Measurements from ENCODE around the gene FRY.

The FRY gene

DNA sequence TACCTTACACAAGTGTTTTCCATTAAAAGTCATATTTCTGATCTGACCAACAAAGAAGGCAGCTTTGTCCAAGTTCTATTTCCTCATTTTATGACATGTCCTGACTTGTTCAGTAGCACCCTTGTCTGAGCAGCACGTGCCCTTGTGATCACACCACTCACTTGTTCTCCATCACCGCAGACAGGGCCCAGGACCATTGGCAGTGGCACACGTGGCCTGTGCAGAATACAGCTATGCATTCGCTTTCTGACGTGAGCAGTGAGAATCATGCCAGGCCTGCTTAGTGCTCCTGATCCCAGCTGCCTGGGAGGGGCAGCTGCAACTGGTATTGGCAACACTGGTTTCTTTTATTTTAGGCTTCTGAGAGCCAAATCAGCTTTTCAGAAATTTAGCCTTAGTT is 134.2 kb downstream of the FRY start:
- no peak for DNase-seq (ENCODE audit: low spot score)
- FAIRE-seq, result no peak

DNA sequence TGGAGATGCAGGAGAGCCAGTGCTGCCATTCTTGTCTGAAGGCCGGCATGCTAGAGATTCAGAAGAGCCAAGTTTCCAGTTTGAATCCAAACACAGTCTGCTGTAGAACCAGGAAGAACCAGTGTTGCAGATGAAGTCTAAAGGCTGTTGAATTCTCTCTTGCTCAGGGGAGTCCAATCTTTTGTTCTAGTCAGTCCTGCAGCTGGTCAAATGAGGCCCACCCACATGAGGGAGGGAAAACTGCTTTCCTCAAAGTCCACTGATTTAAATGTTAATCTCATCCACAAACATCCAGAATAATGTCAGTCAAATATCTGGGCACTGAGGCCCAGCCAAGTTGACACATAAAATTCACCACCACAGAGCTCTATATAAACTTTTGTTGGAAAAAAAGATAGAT is 136.6 kb downstream of the FRY start:
- no peak for DNase-seq (ENCODE audit: low spot score)
- no peak for FAIRE-seq

DNA sequence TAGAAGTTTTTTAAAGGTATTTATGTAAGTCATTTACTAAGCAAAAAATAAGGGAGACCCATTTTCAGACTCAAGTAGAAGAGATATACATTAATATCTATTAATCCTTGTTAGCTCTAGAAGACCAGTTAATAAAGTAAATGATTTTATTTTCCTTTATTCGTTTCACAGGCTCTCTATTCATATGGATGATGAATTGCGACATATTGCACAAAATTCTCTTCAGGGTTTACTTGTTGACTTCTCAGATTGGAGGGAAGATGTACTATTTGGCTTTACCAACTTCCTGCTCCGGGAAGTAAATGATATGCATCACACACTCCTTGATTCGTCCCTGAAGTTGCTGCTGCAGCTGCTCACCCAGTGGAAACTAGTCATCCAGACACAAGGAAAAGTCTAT is 139.3 kb downstream of the FRY start:
- FAIRE-seq (no peak), DNase-seq (ENCODE audit: low spot score) (no peak)

DNA sequence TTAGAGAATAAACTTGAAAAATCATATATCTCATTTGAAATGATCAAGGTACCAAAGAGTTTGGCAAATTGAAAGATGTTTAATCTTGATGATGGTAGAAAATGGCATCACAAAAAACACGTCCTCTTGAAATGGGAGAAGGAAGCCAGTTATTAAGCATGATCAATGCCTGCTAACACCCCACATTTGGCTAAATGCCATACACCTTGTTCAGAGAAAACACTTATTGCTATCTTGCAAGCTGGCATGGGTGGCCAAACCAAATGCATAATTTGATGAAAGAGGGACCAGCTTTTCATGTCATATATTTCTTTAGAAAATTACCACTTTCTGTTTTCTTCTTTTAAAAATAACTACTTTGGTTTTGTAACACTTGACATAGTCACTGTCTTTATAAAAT is 142.3 kb downstream of the FRY start:
- FAIRE-seq (no peak), DNase-seq (ENCODE audit: low spot score) (no peak)

DNA sequence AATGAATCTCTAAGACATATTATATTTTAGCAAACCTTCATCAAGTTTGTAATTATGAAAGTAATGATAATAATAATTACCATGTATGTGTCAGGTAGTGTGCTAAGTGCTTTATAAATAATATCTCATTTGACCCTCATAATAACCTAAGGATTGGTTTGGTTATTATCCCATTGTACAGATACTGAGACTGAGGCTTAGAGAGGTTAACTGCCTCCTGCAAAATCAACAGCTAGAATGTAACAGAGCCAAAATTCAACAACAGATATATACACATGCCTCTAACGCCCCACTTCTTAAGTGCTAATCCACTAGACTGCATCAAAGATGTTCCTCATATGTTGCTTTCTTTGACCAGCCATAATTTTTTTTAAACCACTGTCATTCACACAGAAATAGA is 142.8 kb downstream of the FRY start:
- DNase-seq (ENCODE audit: low spot score) (no peak), FAIRE-seq (no peak)

DNA sequence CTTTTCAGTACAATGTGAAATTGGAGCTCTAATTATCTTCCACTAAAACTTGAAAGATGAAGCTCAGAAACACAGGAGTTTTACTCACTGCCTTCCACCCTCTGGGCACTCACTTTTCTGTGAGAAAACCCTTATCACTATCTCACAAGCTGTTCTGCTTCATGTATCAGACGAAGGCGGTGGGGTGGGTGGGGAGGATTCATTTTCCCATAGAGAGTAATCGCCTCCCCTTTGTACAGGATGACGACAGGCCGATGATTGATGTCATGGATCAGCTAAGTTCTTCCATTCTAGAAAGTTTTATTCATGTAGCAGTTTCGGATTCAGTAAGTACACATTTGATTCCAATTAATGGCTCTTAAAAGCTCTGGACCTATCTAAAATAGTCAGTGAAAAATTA is 143.7 kb downstream of the FRY start:
- FAIRE-seq, result no peak
- DNase-seq (ENCODE audit: low spot score), result no peak

DNA sequence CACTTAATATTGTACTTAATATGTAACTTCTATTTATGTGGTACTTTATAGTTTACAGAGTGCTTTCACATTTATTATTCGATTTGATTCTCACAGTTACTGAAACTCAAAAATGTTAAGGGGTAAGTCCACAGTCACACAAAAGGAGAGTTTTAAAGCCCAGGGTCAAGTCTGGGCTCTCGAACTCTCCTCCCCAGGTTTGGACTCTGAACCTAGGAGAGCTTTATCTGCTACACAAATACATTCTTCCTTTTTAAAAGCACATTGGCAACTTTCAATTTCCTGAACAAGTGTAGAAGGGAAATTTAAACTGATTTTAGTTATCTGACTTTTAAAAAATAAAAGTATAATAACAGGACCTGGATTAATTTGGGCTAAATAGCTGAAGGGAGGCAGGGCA is 144.4 kb downstream of the FRY start:
- DNase-seq (ENCODE audit: low spot score) (no peak), FAIRE-seq (no peak)

DNA sequence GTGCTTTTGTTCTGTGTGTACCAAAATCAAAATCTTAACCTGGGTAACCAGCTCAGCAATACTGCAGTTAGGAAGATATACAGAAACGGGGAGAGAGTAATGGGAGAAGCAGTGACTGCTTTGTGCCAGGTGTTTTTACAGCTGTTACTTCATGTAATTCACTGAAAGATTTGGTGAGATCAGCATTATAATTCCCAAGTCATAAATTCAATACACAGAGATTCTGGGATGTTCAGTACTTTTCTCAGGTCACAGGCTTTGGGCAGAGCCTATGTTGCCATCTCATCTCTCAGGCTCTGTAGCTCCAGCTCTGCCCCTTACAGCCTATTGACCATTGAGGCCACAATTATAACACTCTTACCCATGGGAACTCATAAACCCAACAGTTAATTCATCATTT is 145.1 kb downstream of the FRY start:
- DNase-seq (ENCODE audit: low spot score) (no peak), FAIRE-seq (no peak)

DNA sequence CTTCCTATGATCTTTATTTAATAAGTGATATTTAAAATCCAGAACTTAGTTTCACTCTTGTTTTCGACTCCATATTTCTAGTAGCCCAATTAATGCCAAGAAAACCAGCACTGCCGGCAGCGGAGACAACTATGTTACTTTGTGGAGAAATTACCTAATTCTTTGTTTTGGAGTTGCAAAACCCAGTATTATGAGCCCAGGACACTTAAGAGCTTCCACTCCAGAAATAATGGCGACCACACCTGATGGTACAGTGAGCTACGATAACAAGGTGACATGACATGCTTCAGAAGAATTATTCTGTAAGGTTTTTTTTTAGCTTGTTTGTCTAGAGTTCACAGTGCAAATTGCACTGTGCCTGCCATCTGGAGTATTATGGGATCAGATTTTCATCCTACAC is 147.2 kb downstream of the FRY start:
- FAIRE-seq, result no peak
- DNase-seq (ENCODE audit: low spot score), result no peak

DNA sequence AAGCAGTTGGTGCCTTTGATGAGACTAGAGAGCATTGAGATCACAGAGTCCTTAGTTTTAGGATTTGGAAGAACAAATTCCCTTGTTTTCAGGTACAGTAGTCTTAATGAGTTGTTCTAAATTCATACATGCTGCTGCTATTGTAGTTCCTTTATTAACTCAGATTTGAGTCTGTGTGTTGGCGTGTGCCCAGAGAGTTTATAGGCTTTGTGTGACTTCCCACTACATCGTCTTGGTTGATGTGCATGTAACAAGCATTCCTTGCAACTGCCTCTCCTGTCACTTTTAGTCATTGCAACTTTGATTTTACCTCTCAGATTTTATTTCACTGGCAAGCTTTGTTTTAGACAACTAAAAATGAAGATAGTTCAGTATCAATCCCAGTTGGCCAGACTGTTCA is 148.1 kb downstream of the FRY start:
- no peak for FAIRE-seq

DNA sequence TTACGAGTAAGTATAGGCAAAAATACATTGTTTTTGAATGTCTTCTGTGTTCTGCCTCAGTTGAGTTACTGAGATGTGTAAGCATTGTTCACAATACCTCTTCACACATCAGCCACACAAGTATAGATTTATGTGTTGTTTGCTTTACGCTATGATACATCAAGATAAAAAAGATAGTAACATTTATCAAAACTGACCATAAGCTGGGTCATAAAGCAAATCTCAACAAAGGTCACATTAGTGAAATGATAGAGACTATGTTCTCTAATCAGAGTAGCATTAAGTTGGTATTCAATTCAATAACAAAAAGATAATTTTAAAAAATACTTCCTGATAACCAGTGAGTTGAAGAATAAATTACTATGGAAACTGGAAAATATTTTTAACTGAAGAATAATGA is 156.1 kb downstream of the FRY start:
- DNase-seq (ENCODE audit: low spot score) (no peak), FAIRE-seq (no peak)

More for the DNA sequence above, 148.1 kb downstream of the FRY start:
- no peak for DNase-seq (ENCODE audit: low spot score)

DNA sequence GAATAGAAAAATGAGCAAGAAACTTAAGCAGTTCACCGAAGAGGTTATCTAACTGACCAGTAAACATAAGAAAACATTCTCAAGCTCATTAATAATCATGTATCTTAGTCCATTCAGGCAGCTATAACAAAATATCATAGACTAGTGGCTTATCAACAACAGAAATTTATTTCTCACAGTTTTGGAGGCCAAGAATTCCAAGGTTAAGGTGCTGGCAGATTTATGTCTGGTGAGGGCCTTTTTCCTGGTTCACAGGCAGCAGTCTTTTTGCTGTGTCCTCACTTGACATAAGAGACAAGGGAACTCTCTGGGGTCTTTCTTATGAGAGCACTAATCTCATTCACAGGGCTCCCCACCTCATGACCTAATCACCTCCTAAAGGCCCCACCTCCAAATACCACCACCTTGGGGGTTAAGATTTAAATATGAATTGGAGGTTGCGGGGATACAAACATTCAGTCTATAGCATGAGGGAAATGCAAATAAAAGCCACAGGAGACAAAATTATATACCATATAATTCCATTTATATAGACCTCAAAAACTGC is 160.0 kb downstream of the FRY start:
- DNase-seq (ENCODE audit: low spot score) (no peak), FAIRE-seq (no peak)

DNA sequence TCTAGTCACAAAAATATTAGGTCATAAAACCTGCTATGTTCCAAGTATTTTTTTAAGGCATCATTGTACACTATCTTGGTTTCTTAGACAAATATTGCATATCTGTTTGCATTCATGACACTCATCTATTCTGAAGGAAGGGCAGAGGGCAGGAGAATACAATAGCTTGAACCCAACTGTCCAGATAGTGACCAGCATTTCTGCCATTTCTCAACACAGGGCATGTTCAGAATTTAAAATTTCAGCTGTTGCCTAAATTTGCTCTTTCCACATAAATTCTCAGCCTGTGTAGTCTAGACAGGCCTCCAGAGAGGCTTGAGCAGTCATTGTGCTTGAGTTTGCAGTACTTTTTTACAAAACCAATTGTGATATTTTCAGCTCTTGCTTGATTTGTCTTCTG is 164.1 kb downstream of the FRY start:
- no peak for DNase-seq (ENCODE audit: low spot score)
- no peak for FAIRE-seq

DNA sequence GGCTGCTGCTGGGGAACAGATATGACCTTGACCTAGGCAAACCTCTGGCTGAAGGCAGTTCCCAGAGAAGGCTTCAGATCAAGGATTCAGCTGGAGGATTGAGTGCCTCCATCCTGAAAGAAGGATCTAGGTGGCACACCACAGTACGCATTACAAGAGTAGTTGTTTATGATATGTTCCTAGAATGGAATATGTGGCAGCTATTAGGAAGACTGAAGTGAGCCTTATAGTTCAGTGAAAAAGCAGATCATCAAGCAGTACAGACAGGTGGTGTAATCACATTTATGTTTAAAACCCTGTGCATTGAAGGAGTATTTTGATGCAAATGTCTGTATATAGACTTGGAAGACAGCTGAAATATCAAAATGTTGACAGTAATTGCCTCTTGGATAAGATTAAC is 167.6 kb downstream of the FRY start:
- FAIRE-seq, result no peak

DNA sequence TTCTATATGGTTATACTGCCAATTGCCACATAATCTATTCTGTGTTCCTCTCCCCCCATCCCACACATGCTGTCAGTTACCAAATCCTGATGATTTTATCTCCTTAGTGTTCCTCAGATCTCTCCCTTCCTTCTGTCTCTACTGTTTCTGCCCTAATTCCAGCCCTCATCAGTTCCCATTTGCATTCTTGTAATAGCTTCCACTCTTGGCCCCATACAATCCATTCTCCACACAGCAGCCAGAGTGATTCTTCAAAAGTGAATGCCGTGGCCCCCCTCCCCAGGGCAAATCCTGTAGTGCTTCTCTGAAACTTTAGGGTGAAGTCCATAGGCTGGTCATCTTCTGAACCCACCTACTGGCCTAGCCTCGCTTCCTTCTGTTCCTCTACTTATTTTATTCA is 169.2 kb downstream of the FRY start:
- DNase-seq (ENCODE audit: low spot score) (no peak), FAIRE-seq (no peak)

More for the DNA sequence above, 167.6 kb downstream of the FRY start:
- no peak for DNase-seq (ENCODE audit: low spot score)

DNA sequence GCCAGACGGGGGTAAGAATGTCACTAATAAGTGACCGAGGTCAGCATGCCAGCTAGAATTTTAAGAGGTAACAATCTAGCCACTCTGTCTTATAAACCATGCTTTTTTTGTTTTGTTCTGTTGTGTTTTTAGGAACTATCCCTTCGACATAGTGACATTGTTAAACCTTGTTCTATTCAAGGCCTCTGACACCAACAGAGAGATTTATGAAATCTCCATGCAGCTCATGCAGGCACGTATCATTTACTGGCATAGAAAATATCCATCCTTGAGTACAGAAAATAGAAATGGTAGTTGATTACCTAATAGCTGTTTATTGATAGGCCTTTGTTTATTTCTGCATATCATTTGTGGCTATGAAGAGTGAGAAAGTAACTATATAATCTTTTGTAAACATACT is 170.2 kb downstream of the FRY start:
- FAIRE-seq (no peak), DNase-seq (ENCODE audit: low spot score) (no peak)

DNA sequence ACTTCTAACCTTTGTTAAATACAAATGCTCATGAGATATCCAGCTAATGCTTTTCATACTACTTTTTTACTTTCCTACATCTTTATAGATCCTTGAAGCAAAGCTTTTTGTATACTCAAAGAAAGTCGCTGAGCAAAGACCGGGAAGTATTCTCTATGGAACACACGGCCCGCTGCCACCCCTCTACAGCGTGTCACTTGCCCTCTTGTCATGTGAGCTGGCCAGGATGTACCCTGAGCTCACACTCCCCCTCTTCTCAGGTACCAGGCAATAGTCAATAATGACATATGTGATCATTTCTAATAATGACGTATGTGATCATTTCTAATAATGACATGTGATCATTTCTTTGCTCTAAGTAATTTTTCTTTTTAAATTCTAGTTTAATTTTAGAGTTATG is 170.7 kb downstream of the FRY start:
- FAIRE-seq (no peak), DNase-seq (ENCODE audit: low spot score) (no peak)

DNA sequence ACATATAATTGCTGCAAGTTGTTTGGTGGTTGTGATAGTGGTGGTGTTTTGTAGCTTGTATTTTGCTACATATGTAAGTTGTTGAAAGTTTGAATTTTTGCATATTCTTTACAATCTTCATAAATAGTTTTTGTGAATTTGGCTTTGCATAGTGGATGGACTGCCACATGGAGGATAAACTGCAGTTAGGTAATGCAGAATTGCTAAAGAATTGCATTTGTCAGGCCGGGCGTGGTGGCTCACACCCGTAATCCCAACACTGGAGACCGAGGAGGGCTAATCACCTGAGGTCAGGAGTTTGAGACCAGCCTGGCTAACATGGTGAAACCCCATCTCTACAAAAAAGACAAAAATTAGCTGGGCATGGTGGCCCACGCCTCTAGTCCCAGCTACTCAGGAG is 171.6 kb downstream of the FRY start:
- FAIRE-seq (no peak), DNase-seq (ENCODE audit: low spot score) (no peak)

DNA sequence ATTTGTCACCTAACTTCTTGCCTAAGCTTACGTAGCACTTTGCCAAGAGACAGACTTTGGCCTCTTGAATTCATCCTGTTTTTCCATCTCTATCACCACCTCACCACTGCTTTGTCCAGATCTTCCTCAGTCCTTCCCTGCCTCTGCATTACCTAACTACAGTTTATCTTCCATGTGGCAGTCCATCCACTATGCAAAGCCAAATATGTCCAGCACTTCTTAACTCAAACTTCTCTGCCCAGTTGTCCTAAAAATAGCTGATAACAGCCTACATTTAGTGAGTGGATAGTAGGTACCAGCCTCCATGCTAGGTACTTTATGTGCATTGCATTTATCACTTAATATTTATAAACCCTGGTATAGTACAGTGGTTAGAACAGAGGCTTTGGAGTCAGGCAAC is 172.2 kb downstream of the FRY start:
- DNase-seq (ENCODE audit: low spot score) (no peak), FAIRE-seq (no peak)

DNA sequence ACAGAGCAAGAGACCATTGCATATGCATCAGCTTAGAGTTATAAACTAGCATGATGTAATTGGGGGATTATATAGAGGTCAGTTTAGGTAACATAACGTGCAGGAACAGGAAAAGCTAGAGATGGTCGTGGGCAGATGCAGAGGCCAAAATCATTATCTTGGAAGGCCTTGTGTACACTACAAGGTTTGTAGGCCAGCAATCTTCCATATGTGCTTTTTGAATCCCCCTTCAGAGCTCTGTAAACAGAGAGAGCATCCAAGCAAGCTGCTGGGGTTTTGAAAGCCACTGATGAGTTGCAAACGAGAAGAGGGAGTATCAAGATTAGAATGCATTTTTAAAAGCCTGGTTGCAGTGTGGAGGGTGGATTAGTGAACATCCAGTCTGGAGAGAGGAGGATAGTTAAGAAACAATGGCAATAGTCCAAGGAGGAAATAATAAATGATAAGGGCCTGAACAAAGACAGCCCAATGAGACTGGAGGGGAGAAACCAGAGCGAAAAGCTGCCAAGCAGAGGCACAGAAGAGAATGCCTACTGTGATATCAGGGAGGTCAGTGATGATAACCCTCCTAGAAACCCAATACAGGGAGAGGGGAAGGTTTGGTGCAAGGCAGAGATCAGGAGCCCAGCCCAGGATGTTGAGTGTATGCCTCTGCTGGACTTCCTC is 174.0 kb downstream of the FRY start:
- FAIRE-seq (no peak), DNase-seq (ENCODE audit: low spot score) (no peak)

DNA sequence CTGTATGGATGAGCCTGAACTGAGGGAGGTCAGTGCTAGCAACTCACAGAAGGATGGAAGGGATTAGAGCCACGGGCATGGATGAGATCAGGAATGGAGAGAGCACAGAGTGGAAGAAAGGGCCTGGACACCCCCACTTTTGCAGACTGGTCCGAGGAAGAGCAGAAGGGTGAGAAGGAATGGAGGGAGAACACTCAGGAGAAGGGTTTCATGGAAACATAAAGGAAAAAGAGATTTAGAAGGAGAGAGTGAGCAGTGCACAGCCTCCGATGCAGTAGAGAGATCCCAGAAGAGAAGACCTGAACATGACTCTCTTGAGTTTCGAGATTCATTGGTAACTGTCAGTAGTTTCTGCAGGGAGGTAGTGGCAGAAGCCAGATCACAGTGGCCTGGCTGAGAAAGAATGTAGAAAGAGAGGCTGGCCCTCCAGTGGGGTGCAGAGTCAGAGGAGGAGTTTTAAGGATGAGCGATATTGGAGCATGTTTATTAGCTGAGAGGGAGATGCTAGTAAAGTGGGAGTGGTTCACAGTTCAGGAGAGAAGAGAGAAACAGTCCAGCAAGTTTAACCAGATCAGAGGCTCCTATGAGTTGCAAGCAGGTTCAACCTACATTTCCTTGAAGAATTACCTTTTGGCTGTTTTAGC is 174.6 kb downstream of the FRY start:
- DNase-seq (ENCODE audit: low spot score) (no peak), FAIRE-seq (no peak)

DNA sequence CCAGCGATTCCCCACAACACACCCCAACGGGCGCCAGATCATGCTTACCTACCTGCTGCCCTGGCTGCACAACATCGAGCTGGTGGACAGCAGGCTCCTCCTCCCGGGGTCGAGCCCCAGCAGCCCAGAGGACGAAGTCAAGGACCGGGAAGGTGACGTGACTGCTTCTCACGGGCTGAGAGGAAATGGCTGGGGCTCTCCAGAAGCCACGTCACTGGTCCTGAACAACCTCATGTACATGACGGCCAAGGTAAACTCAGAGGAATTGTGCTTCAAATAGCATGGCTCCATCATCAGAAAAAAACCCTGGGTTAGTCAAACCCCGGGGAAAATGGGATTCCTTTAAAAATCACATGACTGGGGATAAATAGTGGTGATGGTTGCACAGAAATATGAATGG is 177.3 kb downstream of the FRY start:
- DNase-seq (ENCODE audit: low spot score), result no peak
- FAIRE-seq, result no peak

DNA sequence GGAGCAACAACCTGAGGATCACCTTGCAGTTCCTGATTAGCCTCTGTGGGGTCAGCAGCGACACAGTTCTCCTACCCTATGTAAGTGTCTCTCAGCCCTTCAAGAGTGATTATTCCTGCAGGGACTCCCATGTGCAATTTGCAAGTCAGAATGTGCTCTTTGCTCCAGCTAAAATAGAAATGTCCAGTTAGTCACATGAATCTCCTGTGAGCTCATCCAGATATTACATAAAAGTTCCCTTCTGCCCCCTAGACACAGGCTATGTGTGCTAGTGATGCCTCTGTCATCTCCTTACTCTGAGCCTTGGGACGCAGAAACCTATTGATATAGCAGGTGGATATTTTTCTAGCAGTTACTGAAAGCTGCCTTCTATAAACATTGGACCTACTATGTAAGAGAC is 178.1 kb downstream of the FRY start:
- no peak for FAIRE-seq

More for the DNA sequence above, 178.1 kb downstream of the FRY start:
- DNase-seq (ENCODE audit: low spot score), result no peak
